Liver (tissue), 9 donors: ENCODE data around the gene SPATA17. TPM values are rescaled to one million over a fixed set of nuclear protein-coding genes. Genes with fewer than 3 reads are reported as not detected.

Experiments
- DNase-seq: peaks from one replicate; pipeline ENCODE4 v3.0.0-alpha.2; 2017; ENCODE audit warnings: low spot score
- H3K27ac ChIP-seq, 2 donors: one replicate each; pipeline ENCODE4 v1.7.0; 2013; ENCODE audit warnings: inconsistent platforms in 2 of 2, low read length in 2 of 2, control low read depth in 1 of 2, low read depth in 1 of 2, mild to moderate bottlenecking in 1 of 2
- H3K27me3 ChIP-seq, 4 donors: one replicate each; pipeline versions ENCODE4 v1.6.1 to v1.7.0; 2013; ENCODE audit warnings: low read length in 3 of 4, inconsistent platforms in 1 of 4, mild to moderate bottlenecking in 1 of 4, moderate library complexity in 1 of 4; ENCODE audit not compliant: control insufficient read depth in 4 of 4, insufficient read depth in 4 of 4
- H3K36me3 ChIP-seq, 4 donors: one replicate each; pipeline versions ENCODE4 v1.6.1 to v1.7.0; 2013; ENCODE audit warnings: low read length in 3 of 4, mild to moderate bottlenecking in 3 of 4, low read depth in 1 of 4, moderate library complexity in 1 of 4; ENCODE audit not compliant: control insufficient read depth in 4 of 4, insufficient read depth in 3 of 4
- H3K4me1 ChIP-seq, 4 donors: one replicate each; pipeline versions ENCODE4 v1.6.1 to v1.7.0; 2013; ENCODE audit warnings: low read length in 3 of 4, mild to moderate bottlenecking in 3 of 4, moderate library complexity in 1 of 4; ENCODE audit not compliant: control insufficient read depth in 4 of 4, insufficient read depth in 4 of 4
- H3K4me3 ChIP-seq, 3 donors: one replicate each; pipeline versions ENCODE4 v1.6.1 to v1.7.0; 2013; ENCODE audit warnings: low read length in 3 of 3, control low read depth in 1 of 3, low read depth in 1 of 3, mild to moderate bottlenecking in 1 of 3
- H3K9ac ChIP-seq, 2 donors: one replicate each; pipeline ENCODE4 v1.7.0; 2013; ENCODE audit warnings: low read length in 2 of 2, mild to moderate bottlenecking in 2 of 2, moderate library complexity in 2 of 2, control low read depth in 1 of 2, low read depth in 1 of 2
- H3K9me3 ChIP-seq, 4 donors: one replicate each; pipeline versions ENCODE4 v1.6.1 to v1.7.0; 2013; ENCODE audit warnings: low read length in 3 of 4; ENCODE audit not compliant: control insufficient read depth in 4 of 4
- EGR1 ChIP-seq, 2 donors: IDR thresholded peaks; 2 replicates each; pipeline ENCODE4 v1.6.1; 2016 to 2018; ENCODE audit warnings: antibody characterized with exemption in 2 of 2, low read depth in 2 of 2
- FOXA2 ChIP-seq: IDR thresholded peaks from 2 replicates; pipeline ENCODE4 v1.6.1; 2016; ENCODE audit warnings: antibody characterized with exemption
- GABPA ChIP-seq, 2 donors: IDR thresholded peaks in 1 of 2; conservative IDR thresholded peaks in 1 of 2; 2 replicates each; pipeline ENCODE4 v1.6.1; 2016; ENCODE audit warnings: antibody characterized with exemption in 2 of 2, mild to moderate bottlenecking in 1 of 2, moderate library complexity in 1 of 2
- HNF4A ChIP-seq, 2 donors: conservative IDR thresholded peaks; 2 replicates each; pipeline ENCODE4 v1.6.1; 2016; ENCODE audit warnings: antibody characterized with exemption in 2 of 2, mild to moderate bottlenecking in 2 of 2
- HNF4G ChIP-seq: IDR thresholded peaks from 2 replicates; pipeline ENCODE4 v1.6.1; 2016; ENCODE audit warnings: antibody characterized with exemption
- JUND ChIP-seq, 2 donors: IDR thresholded peaks; 2 replicates each; pipeline ENCODE4 v1.6.1; 2016; ENCODE audit warnings: antibody characterized with exemption in 2 of 2
- NR2F2 ChIP-seq: IDR thresholded peaks from 2 replicates; pipeline ENCODE4 v1.6.1; 2016; ENCODE audit warnings: antibody characterized with exemption
- RXRA ChIP-seq, 2 donors: IDR thresholded peaks; 2 replicates each; pipeline ENCODE4 v1.6.1; 2017 to 2018; ENCODE audit warnings: antibody characterized with exemption in 2 of 2, mild to moderate bottlenecking in 1 of 2
- TAF1 ChIP-seq: conservative IDR thresholded peaks from 2 replicates; pipeline ENCODE4 v1.6.1; 2016; ENCODE audit warnings: antibody characterized with exemption, mild to moderate bottlenecking
- YY1 ChIP-seq: IDR thresholded peaks from 2 replicates; pipeline ENCODE4 v1.6.1; 2016; ENCODE audit warnings: antibody characterized with exemption, mild to moderate bottlenecking
- WGBS: extraction: QIAGEN DNeasy Blood & Tissue Kit; methylation state at CpG from one replicate; pipeline ENCODE4 v1.1.7; 2013; 5-methylcytosine and 5-hydroxymethylcytosine counted together
- polyA plus RNA-seq, 2 donors: library from polyadenylated mRNA; stranded (reverse) in 1 of 2; unstranded in 1 of 2; fragments of 200-250 nt in 1 of 2; fragments of >200 nt in 1 of 2; fragmentation: Nextera tagmentation in 1 of 2; extraction: Ambion mirVana in 1 of 2; gene quantifications; one replicate each; pipeline versions ENCODE4 v1.2.1 to v1.2.3, GENCODE V29; 2013 to 2015
- total RNA-seq, 2 donors: library from RNA; depleted of rRNA; stranded (reverse); fragments of >200 nt; gene quantifications; one replicate each; pipeline ENCODE4 v1.2.3, GENCODE V29; 2014
- TF ChIP-seq, protein P1 (sequence below): IDR thresholded peaks from 2 replicates; pipeline ENCODE4 v1.6.1; 2016; ENCODE audit warnings: antibody characterized with exemption
- TF ChIP-seq, protein P2 (sequence below): fragments of 150-350 bp; IDR thresholded peaks from 2 replicates; pipeline ENCODE4 v1.5.1; 2017; ENCODE audit warnings: improper control_type of control experiment, low read depth, low read length; ENCODE audit not compliant: missing input control
- TF ChIP-seq, protein P3 (sequence below): IDR thresholded peaks from 2 replicates; pipeline ENCODE4 v1.6.1; 2016; ENCODE audit warnings: antibody characterized with exemption
- TF ChIP-seq, protein P4 (sequence below): IDR thresholded peaks from 2 replicates; pipeline ENCODE4 v1.6.1; 2016; ENCODE audit warnings: antibody characterized with exemption, mild to moderate bottlenecking
- donor health status: healthy.
- donor health status: healthy.
- donor health status: healthy.
- donor health status: healthy.
- donor health status: healthy.

The SPATA17 gene
- total and polyA plus RNA-seq, 4 donors = 0.08 TPM; not detected in 2

DNA sequence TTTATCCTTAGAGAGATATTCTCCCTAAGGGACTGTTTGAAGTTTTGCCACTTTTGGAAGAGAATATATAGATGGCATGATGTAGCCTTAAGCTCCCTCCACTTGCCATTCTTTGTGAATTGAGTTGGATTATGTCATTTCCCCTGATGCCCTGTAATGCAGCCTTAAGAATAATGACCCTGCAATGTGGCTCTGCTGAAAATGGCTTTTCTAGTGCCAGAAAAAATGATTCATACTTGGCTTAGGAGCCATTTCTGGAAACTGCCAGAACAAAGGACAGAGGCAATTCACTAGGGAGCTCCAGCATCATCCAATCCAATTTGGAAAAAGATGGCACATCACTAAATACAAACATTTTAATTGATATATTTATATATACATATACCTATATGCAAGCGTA lies 265.3 kb downstream of the SPATA17 start:
- WGBS = 83% methylated on average over 1 of the region's 1 CpG
- DNase-seq = no peak
- Histone ChIP-seq H3K27me3 (no peaks in the 10 kb centered on the region), H3K9ac (no peak overlapping the region), H3K4me1 (no peaks in the 10 kb centered on the region), H3K27ac (no peak overlapping the region), H3K9me3 (no peaks in the 10 kb centered on the region), H3K36me3 (no peaks in the 10 kb centered on the region), H3K4me3 (no peak overlapping the region)
- TF ChIP-seq FOXA2 = no peak
- no peak for TF ChIP-seq GABPA (IDR thresholded peaks at IDR 0.05 in 1 of 2, conservative IDR thresholded peaks at IDR 0.05 in 1 of 2)
- no peak for TF ChIP-seq RXRA (IDR thresholded peaks at IDR 0.05)
- no peak for TF ChIP-seq HNF4A (conservative IDR thresholded peaks at IDR 0.05)
- TF ChIP-seq, protein P1, sequence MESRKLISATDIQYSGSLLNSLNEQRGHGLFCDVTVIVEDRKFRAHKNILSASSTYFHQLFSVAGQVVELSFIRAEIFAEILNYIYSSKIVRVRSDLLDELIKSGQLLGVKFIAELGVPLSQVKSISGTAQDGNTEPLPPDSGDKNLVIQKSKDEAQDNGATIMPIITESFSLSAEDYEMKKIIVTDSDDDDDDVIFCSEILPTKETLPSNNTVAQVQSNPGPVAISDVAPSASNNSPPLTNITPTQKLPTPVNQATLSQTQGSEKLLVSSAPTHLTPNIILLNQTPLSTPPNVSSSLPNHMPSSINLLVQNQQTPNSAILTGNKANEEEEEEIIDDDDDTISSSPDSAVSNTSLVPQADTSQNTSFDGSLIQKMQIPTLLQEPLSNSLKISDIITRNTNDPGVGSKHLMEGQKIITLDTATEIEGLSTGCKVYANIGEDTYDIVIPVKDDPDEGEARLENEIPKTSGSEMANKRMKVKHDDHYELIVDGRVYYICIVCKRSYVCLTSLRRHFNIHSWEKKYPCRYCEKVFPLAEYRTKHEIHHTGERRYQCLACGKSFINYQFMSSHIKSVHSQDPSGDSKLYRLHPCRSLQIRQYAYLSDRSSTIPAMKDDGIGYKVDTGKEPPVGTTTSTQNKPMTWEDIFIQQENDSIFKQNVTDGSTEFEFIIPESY = no peak
- TF ChIP-seq NR2F2 = no peak
- TF ChIP-seq, protein P2, sequence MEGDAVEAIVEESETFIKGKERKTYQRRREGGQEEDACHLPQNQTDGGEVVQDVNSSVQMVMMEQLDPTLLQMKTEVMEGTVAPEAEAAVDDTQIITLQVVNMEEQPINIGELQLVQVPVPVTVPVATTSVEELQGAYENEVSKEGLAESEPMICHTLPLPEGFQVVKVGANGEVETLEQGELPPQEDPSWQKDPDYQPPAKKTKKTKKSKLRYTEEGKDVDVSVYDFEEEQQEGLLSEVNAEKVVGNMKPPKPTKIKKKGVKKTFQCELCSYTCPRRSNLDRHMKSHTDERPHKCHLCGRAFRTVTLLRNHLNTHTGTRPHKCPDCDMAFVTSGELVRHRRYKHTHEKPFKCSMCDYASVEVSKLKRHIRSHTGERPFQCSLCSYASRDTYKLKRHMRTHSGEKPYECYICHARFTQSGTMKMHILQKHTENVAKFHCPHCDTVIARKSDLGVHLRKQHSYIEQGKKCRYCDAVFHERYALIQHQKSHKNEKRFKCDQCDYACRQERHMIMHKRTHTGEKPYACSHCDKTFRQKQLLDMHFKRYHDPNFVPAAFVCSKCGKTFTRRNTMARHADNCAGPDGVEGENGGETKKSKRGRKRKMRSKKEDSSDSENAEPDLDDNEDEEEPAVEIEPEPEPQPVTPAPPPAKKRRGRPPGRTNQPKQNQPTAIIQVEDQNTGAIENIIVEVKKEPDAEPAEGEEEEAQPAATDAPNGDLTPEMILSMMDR = no peak
- no peak for TF ChIP-seq TAF1

DNA sequence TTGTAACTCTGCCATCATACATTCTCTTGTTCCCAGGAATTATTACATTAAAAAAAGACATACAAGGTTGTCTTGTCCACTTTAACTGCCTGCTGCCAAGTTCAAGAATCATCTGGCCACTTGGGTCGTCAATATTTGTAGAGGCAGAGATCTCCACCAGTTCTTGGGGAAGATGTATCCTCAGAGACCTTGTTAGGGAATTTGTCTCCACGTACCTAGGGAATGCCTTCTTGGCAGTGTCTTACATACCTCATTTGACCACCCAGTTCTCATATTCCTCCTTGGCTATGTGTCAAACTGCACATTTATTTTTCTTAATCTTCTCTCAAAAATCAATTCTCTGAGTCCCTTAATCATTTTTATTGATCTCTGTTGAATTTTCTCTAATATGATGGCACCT lies 266.0 kb downstream of the SPATA17 start:
- no peak for DNase-seq
- Histone ChIP-seq H3K9ac (no peak overlapping the region), H3K4me3 (no peak overlapping the region), H3K36me3 (no peaks in the 10 kb centered on the region), H3K27ac (no peak overlapping the region), H3K4me1 (no peaks in the 10 kb centered on the region), H3K9me3 (no peaks in the 10 kb centered on the region), H3K27me3 (no peaks in the 10 kb centered on the region)
- no peak for TF ChIP-seq JUND (IDR thresholded peaks at IDR 0.05)
- no peak for TF ChIP-seq YY1
- no peak for TF ChIP-seq HNF4G
- TF ChIP-seq, protein P3, sequence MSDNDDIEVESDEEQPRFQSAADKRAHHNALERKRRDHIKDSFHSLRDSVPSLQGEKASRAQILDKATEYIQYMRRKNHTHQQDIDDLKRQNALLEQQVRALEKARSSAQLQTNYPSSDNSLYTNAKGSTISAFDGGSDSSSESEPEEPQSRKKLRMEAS = no peak
- TF ChIP-seq, protein P1 = no peak
- no peak for TF ChIP-seq FOXA2
- TF ChIP-seq TAF1 = no peak
- TF ChIP-seq, protein P2 = no peak
- TF ChIP-seq NR2F2 = no peak
- TF ChIP-seq, protein P4, sequence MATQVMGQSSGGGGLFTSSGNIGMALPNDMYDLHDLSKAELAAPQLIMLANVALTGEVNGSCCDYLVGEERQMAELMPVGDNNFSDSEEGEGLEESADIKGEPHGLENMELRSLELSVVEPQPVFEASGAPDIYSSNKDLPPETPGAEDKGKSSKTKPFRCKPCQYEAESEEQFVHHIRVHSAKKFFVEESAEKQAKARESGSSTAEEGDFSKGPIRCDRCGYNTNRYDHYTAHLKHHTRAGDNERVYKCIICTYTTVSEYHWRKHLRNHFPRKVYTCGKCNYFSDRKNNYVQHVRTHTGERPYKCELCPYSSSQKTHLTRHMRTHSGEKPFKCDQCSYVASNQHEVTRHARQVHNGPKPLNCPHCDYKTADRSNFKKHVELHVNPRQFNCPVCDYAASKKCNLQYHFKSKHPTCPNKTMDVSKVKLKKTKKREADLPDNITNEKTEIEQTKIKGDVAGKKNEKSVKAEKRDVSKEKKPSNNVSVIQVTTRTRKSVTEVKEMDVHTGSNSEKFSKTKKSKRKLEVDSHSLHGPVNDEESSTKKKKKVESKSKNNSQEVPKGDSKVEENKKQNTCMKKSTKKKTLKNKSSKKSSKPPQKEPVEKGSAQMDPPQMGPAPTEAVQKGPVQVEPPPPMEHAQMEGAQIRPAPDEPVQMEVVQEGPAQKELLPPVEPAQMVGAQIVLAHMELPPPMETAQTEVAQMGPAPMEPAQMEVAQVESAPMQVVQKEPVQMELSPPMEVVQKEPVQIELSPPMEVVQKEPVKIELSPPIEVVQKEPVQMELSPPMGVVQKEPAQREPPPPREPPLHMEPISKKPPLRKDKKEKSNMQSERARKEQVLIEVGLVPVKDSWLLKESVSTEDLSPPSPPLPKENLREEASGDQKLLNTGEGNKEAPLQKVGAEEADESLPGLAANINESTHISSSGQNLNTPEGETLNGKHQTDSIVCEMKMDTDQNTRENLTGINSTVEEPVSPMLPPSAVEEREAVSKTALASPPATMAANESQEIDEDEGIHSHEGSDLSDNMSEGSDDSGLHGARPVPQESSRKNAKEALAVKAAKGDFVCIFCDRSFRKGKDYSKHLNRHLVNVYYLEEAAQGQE = no peak
- TF ChIP-seq EGR1 (IDR thresholded peaks at IDR 0.05; ENCODE audit: low read depth in 2 of 2) = no peak
- WGBS = 60% methylated on average over 2 of the region's 2 CpGs
